K562 (cell line): ENCODE measurements around the gene DIPK1A. TPM values are rescaled to one million over a fixed set of nuclear protein-coding genes. Genes with fewer than 3 reads are reported as not detected.
A peak's percentile ranks its signal among the peaks of the same experiment; 100 is the strongest.
"Not testable (repeated sequence)": the region's sequence is repeated elsewhere in the genome, so short reads cannot be mapped to it uniquely, and the experiment has no call there.

Experiments used
- ATAC-seq: fragments of 200-7000 bp; cut with Tn5 transposase; 3 replicates; pipeline ENCODE4 v1.9.1; 2020; ENCODE audit warnings: moderate library complexity
- BruUV-seq: library from RNA; stranded (reverse); fragments of 400-500 nt; replicated peaks from 2 replicates; lab custom pipeline; 2021; lab: Mats Ljungman, UMichigan
- CTCF ChIA-PET: fragments of 300-600 bp; formaldehyde crosslinking; extraction: SDS; loops from one replicate; lab custom pipeline; 2021; ENCODE audit warnings: low intra/inter-chr PET ratio; lab: Yijun Ruan, JAX
- POLR2A ChIA-PET: fragments of 300-600, 350-650 bp; sonication (Branson Sonifier 250); formaldehyde crosslinking; extraction: SDS; loops from one replicate; lab custom pipeline; 2021; ENCODE audit warnings: antibody characterized with exemption, inconsistent platforms; lab: Yijun Ruan, JAX
- DNase-seq, 4 experiments: peaks; one replicate each; pipeline versions ENCODE4 v3.0.0 to v3.0.0-alpha.2; 2011 to 2018; ENCODE audit warnings: low spot score in 3 of 4, mixed read lengths in 3 of 4; ENCODE audit errors: extremely low read depth in 1 of 4
- FAIRE-seq: peaks from 2 replicates; lab custom pipeline; 2011; peaks lifted over from hg19 to GRCh38; lab: Jason Lieb, UNC
- H2AFZ ChIP-seq: 2 replicates; pipeline ENCODE4 v1.6.0; 2011; ENCODE audit warnings: low read depth, low read length, control low read depth, inconsistent platforms
- H3K27ac ChIP-seq: fragments of 200-600 bp; 3 replicates; pipeline ENCODE4 v1.8.0; 2011; ENCODE audit warnings: low read depth, mild to moderate bottlenecking, control low read depth, inconsistent platforms, low read length, moderate library complexity, mixed read lengths; ENCODE audit errors: extremely low read depth
- H3K27me3 ChIP-seq, 2 experiments: fragments of 300-600 bp in 1 of 2; 2 replicates in 1 of 2; 3 replicates in 1 of 2; pipeline versions ENCODE4 v1.6.0 to v1.8.0; 2011; ENCODE audit warnings: inconsistent platforms in 2 of 2, low read length in 2 of 2, mild to moderate bottlenecking in 1 of 2, mixed read lengths in 1 of 2, moderate library complexity in 1 of 2; ENCODE audit not compliant: control insufficient read depth in 2 of 2, insufficient read depth in 2 of 2
- H3K36me3 ChIP-seq: fragments of 300-600 bp; 3 replicates; pipeline ENCODE4 v1.8.0; 2011; ENCODE audit warnings: mild to moderate bottlenecking, low read length, inconsistent platforms; ENCODE audit not compliant: control insufficient read depth, insufficient read depth
- H3K4me1 ChIP-seq, 2 experiments: fragments of 200-600 bp in 1 of 2; replicated peaks in 1 of 2; 2 replicates in 1 of 2; 3 replicates in 1 of 2; pipeline versions ENCODE4 v1.5.1 to v1.8.0; 2011; ENCODE audit warnings: inconsistent platforms in 2 of 2, low read length in 2 of 2, mild to moderate bottlenecking in 1 of 2, mixed read lengths in 1 of 2, moderate library complexity in 1 of 2; ENCODE audit not compliant: control insufficient read depth in 2 of 2, insufficient read depth in 2 of 2
- H3K4me2 ChIP-seq: 2 replicates; pipeline ENCODE4 v1.6.1; 2011; ENCODE audit warnings: low read length, control low read depth, inconsistent platforms, mixed read lengths; ENCODE audit not compliant: insufficient read depth
- H3K4me3 ChIP-seq: fragments of 200-600 bp; sonication (generic), shearing (Covaris generic); 2 replicates; pipeline ENCODE4 v1.5.1; 2016; ENCODE audit warnings: control low read depth, inconsistent platforms
- H3K79me2 ChIP-seq: fragments of 200-600 bp; 3 replicates; pipeline ENCODE4 v1.8.0; 2011; ENCODE audit warnings: low read length, inconsistent platforms; ENCODE audit not compliant: control insufficient read depth, insufficient read depth
- H3K9ac ChIP-seq, 2 experiments: 2 replicates each; pipeline versions ENCODE4 v1.6.0 to v1.6.1; 2011; ENCODE audit warnings: low read depth in 2 of 2, low read length in 2 of 2, control low read depth in 1 of 2, inconsistent platforms in 1 of 2, mild to moderate bottlenecking in 1 of 2, mixed read lengths in 1 of 2; ENCODE audit not compliant: insufficient read depth in 1 of 2
- H3K9me1 ChIP-seq: one replicate; pipeline ENCODE4 v1.6.0; 2011; ENCODE audit warnings: inconsistent platforms, mild to moderate bottlenecking, low read length, moderate library complexity; ENCODE audit not compliant: control insufficient read depth, insufficient read depth
- H3K9me3 ChIP-seq: replicated peaks from 2 replicates; pipeline ENCODE4 v1.5.1; 2011; ENCODE audit warnings: low read depth, low read length, inconsistent platforms; ENCODE audit not compliant: control insufficient read depth, insufficient read depth
- H4K20me1 ChIP-seq: replicated peaks from 2 replicates; pipeline ENCODE4 v1.6.1; 2011; ENCODE audit warnings: low read length, inconsistent platforms, mixed read lengths; ENCODE audit not compliant: control insufficient read depth, insufficient read depth
- BRF1 ChIP-seq: IDR thresholded peaks from 3 replicates; pipeline ENCODE4 v1.6.1; 2011; ENCODE audit warnings: borderline replicate concordance, mild to moderate bottlenecking; ENCODE audit not compliant: insufficient read length; ENCODE audit errors: extremely low read depth
- CBFA2T3 ChIP-seq: fragments of 450-650 bp; IDR thresholded peaks from 2 replicates; pipeline ENCODE4 v1.6.1; 2017
- CBX5 ChIP-seq: IDR thresholded peaks from 2 replicates; pipeline ENCODE4 v1.6.1; 2014; ENCODE audit warnings: low read depth, borderline replicate concordance
- DLX4 ChIP-seq: fragments of 250-450 bp; sonication (Bioruptor Pico); IDR thresholded peaks from 2 replicates; pipeline ENCODE4 v1.6.1; 2021; ENCODE audit warnings: mild to moderate bottlenecking
- EGR1 ChIP-seq: fragments of 450-650 bp; conservative IDR thresholded peaks from 2 replicates; pipeline ENCODE4 v1.6.1; 2017; ENCODE audit warnings: mild to moderate bottlenecking
- ETV6 ChIP-seq, 3 experiments: fragments of 150-350 bp in 1 of 3; sonication (generic) in 1 of 3; formaldehyde crosslinking in 1 of 3; IDR thresholded peaks; 2 replicates each; pipeline versions ENCODE4 v1.6.1 to v1.8.0; 2014 to 2022; ENCODE audit warnings: borderline replicate concordance in 2 of 3, low read depth in 2 of 3, antibody characterized with exemption in 1 of 3, low read length in 1 of 3, mild to moderate bottlenecking in 1 of 3, missing genetic modification reagents in 1 of 3
- KLF10 ChIP-seq: fragments of 250-450 bp; sonication (Bioruptor Pico); IDR thresholded peaks from 2 replicates; pipeline ENCODE4 v1.6.1; 2021; ENCODE audit warnings: matching md5 sums
- NELFE ChIP-seq: IDR thresholded peaks from 2 replicates; pipeline ENCODE4 v1.6.1; 2011; ENCODE audit warnings: mild to moderate bottlenecking; ENCODE audit not compliant: insufficient read depth, insufficient read length
- SP2 ChIP-seq: IDR thresholded peaks from 2 replicates; pipeline ENCODE4 v1.6.1; 2011; ENCODE audit warnings: mild to moderate bottlenecking, low read depth, low read length, moderate library complexity; ENCODE audit not compliant: poor library complexity, severe bottlenecking; ENCODE audit errors: extremely low read depth
- SRSF1 ChIP-seq: fragments of 200-400 bp; formaldehyde crosslinking; IDR thresholded peaks from 2 replicates; pipeline ENCODE4 v1.6.1; 2017; ENCODE audit warnings: mild to moderate bottlenecking, low read depth, low read length, moderate library complexity
- WGBS: fragments of 100-300 bp; shearing (Covaris generic); methylation state at CpG from one replicate; pipeline ENCODE4 v1.1.6; 2016; ENCODE audit warnings: low coverage, mixed read lengths; ENCODE audit not compliant: insufficient coverage; ENCODE audit errors: missing lambda C conversion rate; 5-methylcytosine and 5-hydroxymethylcytosine counted together
- in situ Hi-C: fragments of 300-500 bp; cut with MboI; formaldehyde crosslinking; loops from 4 replicates; pipeline ENCODE4 v1.15.0; 2018; ENCODE audit warnings: inconsistent platforms, mixed read lengths
- intact Hi-C: fragments of 100-400 bp; cut with micrococcal nuclease; formaldehyde crosslinking; loops from 2 replicates; pipeline ENCODE4 v1.14.2; 2022
- polyA plus RNA-seq, 8 experiments: library from polyadenylated mRNA; depleted of rRNA in 4 of 8; stranded (reverse) in 5 of 8; unstranded in 3 of 8; fragments of >200 nt; fragmentation: Nextera tagmentation in 2 of 8; fragmentation: Illumina TruSeq in 1 of 8; extraction: Ambion mirVana in 2 of 8; extraction: Trizol in 1 of 8; gene quantifications; 2 replicates each; pipeline versions ENCODE4 v1.2.1 to v1.2.3, GENCODE V29; 2011 to 2014; ENCODE audit warnings: inconsistent platforms in 1 of 8, missing spikeins in 1 of 8
- total RNA-seq, 7 experiments: library from RNA; depleted of rRNA in 6 of 7; stranded (reverse); fragments of >200 nt in 6 of 7; fragmentation: Illumina TruSeq in 2 of 7; extraction: Trizol in 2 of 7; gene quantifications; 2 replicates each; pipeline versions ENCODE4 v1.2.1 to v1.2.3, GENCODE V29; 2011 to 2021; ENCODE audit warnings: low replicate concordance in 1 of 7

Gene DIPK1A
- total and polyA plus RNA-seq, 9 of the 15 experiments (the other 6 are each of a cell fraction or from before 2014, with no cell fraction given): 0.54 to 2.5 (median 1.3) TPM

- BruUV-seq, H3K4me3 ChIP-seq, H3K9ac ChIP-seq, H3K27ac ChIP-seq, FAIRE-seq, H3K36me3 ChIP-seq, intact Hi-C loops, CTCF ChIA-PET, ATAC-seq, H3K4me2 ChIP-seq: not testable (repeated sequence)
- H3K4me1 ChIP-seq: peaks cover 10 to 31% of the 10 kb centered on the region in 2 experiments
- 13% methylated on average over 6 of the region's 6 CpGs for WGBS
- POLR2A ChIA-PET: interaction anchor here (1.2 to 4.7 kb wide), 2 partner anchors 8 to 11 kb away, joined by 5 to 20 read pairs; partner anchors contain the start of gene DIPK1A
- DNase-seq: peak in 1 of 4 experiments; percentile 33
- TF ChIP-seq EGR1: peak; percentile 53
- 0 out of 2 replicates have a peak, but pooled peaks have one; percentile 35 for TF ChIP-seq CBFA2T3
- TF ChIP-seq, all 486 proteins: peak for 2; not testable (repeated sequence) for 484
- H3K9me3 ChIP-seq, H3K9me1 ChIP-seq, H3K79me2 ChIP-seq, H4K20me1 ChIP-seq, H2AFZ ChIP-seq, in situ Hi-C loops, H3K27me3 ChIP-seq: not testable (repeated sequence)
Observed at GRCh38 chr1:92971932-92972331, 10.7 kb upstream of the DIPK1A start.

GRCh38 chr1:92970990-92971689 is 9.9 kb upstream of the DIPK1A start:
- H3K36me3 ChIP-seq: no peaks in the 10 kb centered on the region
- H3K9me3 ChIP-seq: no peaks in the 10 kb centered on the region
- FAIRE-seq: no peak
- H3K9me1 ChIP-seq: no peaks in the 10 kb centered on the region
- peak; percentile 52 for ATAC-seq
- intact Hi-C loops (no loop called here), in situ Hi-C loops (no loop called here)
- CTCF ChIA-PET: interaction anchor here (1.5 kb wide), 1 partner anchor 112 kb away, joined by 3 read pairs; no protein-coding TSS in a partner anchor
- no peaks in the 10 kb centered on the region for H3K27me3 ChIP-seq
- no peak overlapping the region for H3K4me2 ChIP-seq
- DNase-seq: no peak
- no peak overlapping the region for H3K4me3 ChIP-seq
- no peak overlapping the region for H3K27ac ChIP-seq
- H3K9ac ChIP-seq: no peak overlapping the region
- peaks cover 10 to 31% of the 10 kb centered on the region in 2 experiments for H3K4me1 ChIP-seq
- BruUV-seq: no TSS peak
- H3K79me2 ChIP-seq: no peaks in the 10 kb centered on the region
- no peaks in the 10 kb centered on the region for H4K20me1 ChIP-seq
- H2AFZ ChIP-seq: peak overlapping the region; percentile 51; the same call in 1 of the 2 replicates
- POLR2A ChIA-PET: interaction anchor here (0.8 to 4.7 kb wide), 3 partner anchors 10 to 504 kb away, joined by 3 to 20 read pairs (median 4); partner anchors contain the start of gene DIPK1A
- 41% methylated on average over 7 of the region's 7 CpGs for WGBS
- TF ChIP-seq BRF1: no peak
- TF ChIP-seq DLX4 (CRISPR knock-in tag): no peak
- TF ChIP-seq KLF10: no peak
- TF ChIP-seq NELFE: no peak
- TF ChIP-seq SP2: no peak
- TF ChIP-seq ETV6 (IDR thresholded peaks at IDR 0.05; ENCODE audit: borderline replicate concordance in 1 of 2, low read depth in 2 of 2, low read length in 1 of 2): no peak
- no peak for TF ChIP-seq ETV6 (CRISPR knock-in tag; IDR thresholded peaks at IDR 0.05; ENCODE audit: borderline replicate concordance)
- no peak for TF ChIP-seq SRSF1
- TF ChIP-seq CBX5: no peak
